OCI-LY1 (cell line): ENCODE measurements around the gene LRCH3.

Experiments
- H2AFZ ChIP-seq: fragments of 200-600 bp; sonication (generic), shearing (Covaris generic); 2 replicates; pipeline ENCODE4 v1.6.0; 2014; ENCODE audit warnings: antibody characterized with exemption, mild to moderate bottlenecking, low read length
- H3F3A ChIP-seq: fragments of 200-600 bp; sonication (generic), shearing (Covaris generic); 2 replicates; pipeline ENCODE4 v1.6.0; 2014; ENCODE audit warnings: mild to moderate bottlenecking, antibody characterized with exemption, low read length, moderate library complexity; ENCODE audit not compliant: insufficient read depth
- H3K27ac ChIP-seq: fragments of 200-600 bp; sonication (generic); 2 replicates; pipeline ENCODE4 v1.5.1; 2014; ENCODE audit warnings: low read length, mixed run types, mild to moderate bottlenecking, low read depth; ENCODE audit not compliant: poor library complexity, severe bottlenecking
- H3K27me3 ChIP-seq: fragments of 200-600 bp; sonication (generic); 2 replicates; pipeline ENCODE4 v1.6.0; 2014; ENCODE audit warnings: antibody characterized with exemption, mild to moderate bottlenecking, low read length, moderate library complexity; ENCODE audit not compliant: insufficient read depth
- H3K36me3 ChIP-seq: fragments of 200-600 bp; sonication (generic); 2 replicates; pipeline ENCODE4 v1.6.1; 2014; ENCODE audit warnings: mild to moderate bottlenecking, antibody characterized with exemption, low read length, moderate library complexity, mixed read lengths; ENCODE audit not compliant: insufficient read depth
- H3K4me1 ChIP-seq: fragments of 200-600 bp; sonication (generic); 2 replicates; pipeline ENCODE4 v1.5.1; 2014; ENCODE audit warnings: mild to moderate bottlenecking, low read length, moderate library complexity; ENCODE audit not compliant: insufficient read depth, severe bottlenecking
- H3K4me2 ChIP-seq: fragments of 200-600 bp; sonication (generic), shearing (Covaris generic); 2 replicates; pipeline ENCODE4 v1.6.1; 2014; ENCODE audit warnings: low read length
- H3K4me3 ChIP-seq: fragments of 200-600 bp; sonication (generic); 2 replicates; pipeline ENCODE4 v1.5.1; 2014; ENCODE audit warnings: low read length, low read depth, mild to moderate bottlenecking, mixed read lengths; ENCODE audit not compliant: poor library complexity, severe bottlenecking
- H3K79me2 ChIP-seq: fragments of 200-600 bp; shearing (Covaris generic); 2 replicates; pipeline ENCODE4 v1.6.1; 2016; ENCODE audit warnings: mixed run types, low read length, mixed read lengths; ENCODE audit not compliant: insufficient read depth
- H3K9ac ChIP-seq: fragments of 200-600 bp; sonication (generic), shearing (Covaris generic); 2 replicates; pipeline ENCODE4 v1.6.1; 2014; ENCODE audit warnings: mild to moderate bottlenecking, low read length, mixed read lengths
- H3K9me2 ChIP-seq: fragments of 200-600 bp; sonication (generic), shearing (Covaris generic); 2 replicates; pipeline ENCODE4 v1.6.1; 2014; ENCODE audit warnings: low read depth, mild to moderate bottlenecking, low read length, mixed read lengths
- H3K9me3 ChIP-seq: fragments of 200-600 bp; shearing (Covaris generic); 2 replicates; pipeline ENCODE4 v1.6.1; 2014; ENCODE audit warnings: low read length, mixed read lengths
- H4K20me1 ChIP-seq: fragments of 200-600 bp; sonication (generic), shearing (Covaris generic); 2 replicates; pipeline ENCODE4 v1.6.0; 2016; ENCODE audit warnings: mild to moderate bottlenecking, low read length; ENCODE audit not compliant: insufficient read depth
- EZH2 ChIP-seq: fragments of 200-600 bp; sonication (generic), shearing (Covaris generic); IDR thresholded peaks from 2 replicates; pipeline ENCODE4 v1.8.0; 2017; ENCODE audit warnings: borderline replicate concordance, mixed run types, mild to moderate bottlenecking, antibody characterized with exemption, low read length, moderate library complexity, mixed read lengths
- TF ChIP-seq, protein P1 (sequence below): fragments of 200-600 bp; sonication (generic), shearing (Covaris generic); IDR thresholded peaks from 2 replicates; pipeline ENCODE4 v1.5.1; 2017; ENCODE audit warnings: mild to moderate bottlenecking, antibody characterized with exemption, low read length, moderate library complexity, mixed read lengths

The LRCH3 gene

GRCh38 chr3:197793247-197793646 lies 2.2 kb downstream of the LRCH3 start:
- Histone ChIP-seq H3K36me3 (no peaks in the 10 kb centered on the region), H4K20me1 (no peaks in the 10 kb centered on the region), H3K9ac (peak overlapping the region; percentile 53), H3F3A (0 out of 2 replicates have a peak, but pooled peaks cover 8% of the 10 kb centered on the region), H3K27ac (peak overlapping the region; percentile 78), H3K4me3 (peak overlapping the region; percentile 50), H3K79me2 (peaks cover 63% of the 10 kb centered on the region), H3K4me2 (peak overlapping the region; percentile 68), H3K9me3 (no peaks in the 10 kb centered on the region), H3K4me1 (peaks cover 70% of the 10 kb centered on the region), H3K9me2 (no peaks in the 10 kb centered on the region), H2AFZ (no peak overlapping the region), H3K27me3 (no peaks in the 10 kb centered on the region)
- TF ChIP-seq, protein P1, sequence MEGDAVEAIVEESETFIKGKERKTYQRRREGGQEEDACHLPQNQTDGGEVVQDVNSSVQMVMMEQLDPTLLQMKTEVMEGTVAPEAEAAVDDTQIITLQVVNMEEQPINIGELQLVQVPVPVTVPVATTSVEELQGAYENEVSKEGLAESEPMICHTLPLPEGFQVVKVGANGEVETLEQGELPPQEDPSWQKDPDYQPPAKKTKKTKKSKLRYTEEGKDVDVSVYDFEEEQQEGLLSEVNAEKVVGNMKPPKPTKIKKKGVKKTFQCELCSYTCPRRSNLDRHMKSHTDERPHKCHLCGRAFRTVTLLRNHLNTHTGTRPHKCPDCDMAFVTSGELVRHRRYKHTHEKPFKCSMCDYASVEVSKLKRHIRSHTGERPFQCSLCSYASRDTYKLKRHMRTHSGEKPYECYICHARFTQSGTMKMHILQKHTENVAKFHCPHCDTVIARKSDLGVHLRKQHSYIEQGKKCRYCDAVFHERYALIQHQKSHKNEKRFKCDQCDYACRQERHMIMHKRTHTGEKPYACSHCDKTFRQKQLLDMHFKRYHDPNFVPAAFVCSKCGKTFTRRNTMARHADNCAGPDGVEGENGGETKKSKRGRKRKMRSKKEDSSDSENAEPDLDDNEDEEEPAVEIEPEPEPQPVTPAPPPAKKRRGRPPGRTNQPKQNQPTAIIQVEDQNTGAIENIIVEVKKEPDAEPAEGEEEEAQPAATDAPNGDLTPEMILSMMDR, result no peak
- TF ChIP-seq EZH2, result no peak

DNA sequence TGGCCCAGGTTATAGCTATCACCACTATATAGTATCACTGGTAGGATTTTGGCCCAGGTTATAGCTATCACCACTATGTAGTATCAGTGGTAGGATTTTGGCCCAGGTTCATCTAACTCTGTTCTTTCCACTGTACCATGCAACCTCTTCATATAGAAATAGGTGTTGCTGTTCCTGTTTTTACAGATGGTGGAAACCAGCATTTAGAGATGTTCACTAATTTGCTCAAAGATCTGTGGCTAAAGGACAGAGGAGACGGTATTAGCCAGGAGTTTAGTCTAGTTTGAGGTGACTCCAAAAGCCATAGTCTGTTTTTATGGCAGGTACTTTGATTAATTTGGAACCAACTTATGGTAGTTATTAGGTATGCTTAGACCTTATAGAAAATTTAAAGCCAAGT lies 3.1 kb downstream of the LRCH3 start:
- Histone ChIP-seq H4K20me1 (no peaks in the 10 kb centered on the region), H3K9me2 (no peaks in the 10 kb centered on the region), H2AFZ (no peak overlapping the region), H3K9ac (peak overlapping the region; percentile 53; the same call in 1 of the 2 replicates), H3K36me3 (no peaks in the 10 kb centered on the region), H3K27ac (peak overlapping the region; percentile 78), H3K4me1 (peaks cover 79% of the 10 kb centered on the region), H3K9me3 (no peaks in the 10 kb centered on the region), H3K4me2 (peak overlapping the region; percentile 68), H3K4me3 (peak overlapping the region; percentile 50), H3F3A (0 out of 2 replicates have a peak, but pooled peaks cover 8% of the 10 kb centered on the region), H3K27me3 (no peaks in the 10 kb centered on the region), H3K79me2 (peaks cover 72% of the 10 kb centered on the region)
- TF ChIP-seq EZH2, result no peak

DNA sequence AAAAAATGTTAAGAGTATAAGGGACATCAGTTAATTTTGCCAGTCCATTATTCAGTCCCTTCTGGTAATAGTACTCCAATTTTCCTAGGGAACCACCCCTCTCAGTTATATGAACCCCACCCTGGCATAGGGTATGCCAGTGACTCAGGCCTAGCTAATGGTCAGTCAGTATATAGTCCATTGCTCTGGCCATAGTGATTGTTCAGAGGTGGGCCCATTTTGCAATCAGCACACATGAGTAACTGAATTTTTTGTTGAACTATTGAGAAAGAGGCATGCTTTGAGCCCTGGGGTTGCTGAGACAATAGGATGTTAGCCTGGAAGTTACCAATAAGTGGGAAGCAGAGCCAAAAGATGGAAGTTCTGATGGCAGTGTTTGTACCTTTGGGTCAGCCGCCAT lies 4.1 kb downstream of the LRCH3 start:
- Histone ChIP-seq H3K4me1 (peaks cover 73% of the 10 kb centered on the region), H3K9me2 (no peaks in the 10 kb centered on the region), H3K4me2 (no peak overlapping the region; the same call in 1 of the 2 replicates), H3K27ac (no peak overlapping the region), H3K9me3 (no peaks in the 10 kb centered on the region), H3K79me2 (peaks cover 81% of the 10 kb centered on the region), H3K27me3 (no peaks in the 10 kb centered on the region), H3F3A (0 out of 2 replicates have a peak, but pooled peaks cover 8% of the 10 kb centered on the region), H3K9ac (no peak overlapping the region), H4K20me1 (no peaks in the 10 kb centered on the region), H3K36me3 (no peaks in the 10 kb centered on the region), H3K4me3 (no peak overlapping the region), H2AFZ (no peak overlapping the region)
- TF ChIP-seq, protein P1, result no peak
- no peak for TF ChIP-seq EZH2

DNA sequence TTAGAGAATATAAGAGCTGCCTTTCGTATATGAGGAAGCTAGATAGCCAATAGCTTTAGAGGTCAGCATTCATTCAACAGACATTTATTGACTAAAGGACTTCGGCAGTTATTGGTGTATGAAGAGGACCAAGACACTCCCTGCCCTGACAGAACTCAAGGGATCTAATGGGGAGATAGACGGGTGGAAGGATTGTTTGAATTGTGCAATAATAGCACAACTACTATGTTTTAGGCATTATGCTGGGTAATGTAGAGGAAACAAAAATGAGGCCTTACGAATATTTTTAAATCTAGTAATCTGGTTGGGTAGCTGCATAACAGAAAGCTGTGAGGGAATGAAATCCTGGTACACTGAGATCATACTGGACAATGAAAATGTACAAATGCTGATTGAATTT lies 5.0 kb downstream of the LRCH3 start:
- TF ChIP-seq, protein P1, result no peak
- no peak for TF ChIP-seq EZH2
- no peaks in the 10 kb centered on the region for H4K20me1 ChIP-seq
- H3K9me2 ChIP-seq, result no peaks in the 10 kb centered on the region
- peaks cover 88% of the 10 kb centered on the region for H3K79me2 ChIP-seq
- no peaks in the 10 kb centered on the region for H3K9me3 ChIP-seq
- 0 out of 2 replicates have a peak, but pooled peaks cover 8% of the 10 kb centered on the region for H3F3A ChIP-seq
- H3K9ac ChIP-seq, result no peak overlapping the region
- H3K4me2 ChIP-seq, result no peak overlapping the region
- peak overlapping the region; percentile 4 for H3K27ac ChIP-seq
- no peak overlapping the region for H2AFZ ChIP-seq
- H3K4me1 ChIP-seq, result peaks cover 69% of the 10 kb centered on the region
- H3K4me3 ChIP-seq, result no peak overlapping the region
- H3K27me3 ChIP-seq, result no peaks in the 10 kb centered on the region
- no peaks in the 10 kb centered on the region for H3K36me3 ChIP-seq
